HG03342 (cell line): ENCODE data around the gene JAG2.

Experiments
- ATAC-seq: cut with Tn5 transposase; IDR thresholded peaks from one replicate; pipeline ENCODE4 v1.9.1; 2021; ENCODE audit warnings: mild to moderate bottlenecking, moderate library complexity; ENCODE audit not compliant: unreplicated experiment

JAG2 gene

DNA sequence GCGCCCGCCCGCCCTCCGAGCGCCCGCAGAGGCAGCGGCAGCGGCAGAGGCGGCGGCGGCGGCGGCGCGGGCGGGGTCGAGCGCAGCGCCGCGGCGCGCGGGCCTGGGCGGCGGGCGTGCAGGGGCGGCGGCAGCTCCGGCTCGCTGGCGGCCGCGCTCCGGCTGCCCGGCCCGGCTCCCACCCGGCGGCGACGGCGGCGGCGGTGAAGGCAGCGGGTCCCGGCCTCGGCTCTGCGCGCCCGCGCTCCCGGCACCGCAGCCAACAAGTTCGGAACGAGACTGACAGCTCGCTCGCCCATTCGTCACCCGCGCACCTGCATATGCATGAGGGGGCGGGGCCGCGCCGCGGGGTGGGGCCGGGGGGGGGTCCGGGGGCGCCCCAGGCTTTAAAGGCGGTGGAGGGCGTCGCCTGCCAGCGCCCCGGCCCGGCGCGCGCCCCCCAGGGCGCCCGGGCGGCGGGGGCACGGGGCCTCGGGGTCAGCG lies at the start of gene JAG2:
JAG2 (minus strand) TSS at position 281 of the 483 bp plus-strand sequence. CDS start 356 bp downstream, outside the sequence.
- ATAC-seq = no peak

DNA sequence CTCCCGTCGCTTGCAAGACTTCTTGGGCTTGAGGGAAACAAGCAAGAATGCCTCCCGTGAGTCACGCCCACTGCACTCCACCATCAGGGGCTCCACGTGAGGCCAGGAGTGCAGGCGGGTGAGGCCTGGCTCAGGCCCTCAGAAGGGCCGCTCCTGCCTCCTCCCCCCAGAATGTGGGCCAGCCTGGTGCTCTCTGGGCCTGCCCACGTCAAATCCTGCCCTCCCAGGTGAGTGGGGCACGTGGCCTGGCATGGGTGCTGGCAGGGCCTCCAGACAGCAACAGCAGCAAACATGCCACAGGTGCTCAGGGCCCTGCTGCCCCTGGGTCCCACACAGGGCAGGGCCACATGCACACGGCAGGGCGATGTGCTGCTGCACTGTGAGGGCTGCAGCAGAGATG lies 49.2 kb upstream of the JAG2 start:
- ATAC-seq = no peak

DNA sequence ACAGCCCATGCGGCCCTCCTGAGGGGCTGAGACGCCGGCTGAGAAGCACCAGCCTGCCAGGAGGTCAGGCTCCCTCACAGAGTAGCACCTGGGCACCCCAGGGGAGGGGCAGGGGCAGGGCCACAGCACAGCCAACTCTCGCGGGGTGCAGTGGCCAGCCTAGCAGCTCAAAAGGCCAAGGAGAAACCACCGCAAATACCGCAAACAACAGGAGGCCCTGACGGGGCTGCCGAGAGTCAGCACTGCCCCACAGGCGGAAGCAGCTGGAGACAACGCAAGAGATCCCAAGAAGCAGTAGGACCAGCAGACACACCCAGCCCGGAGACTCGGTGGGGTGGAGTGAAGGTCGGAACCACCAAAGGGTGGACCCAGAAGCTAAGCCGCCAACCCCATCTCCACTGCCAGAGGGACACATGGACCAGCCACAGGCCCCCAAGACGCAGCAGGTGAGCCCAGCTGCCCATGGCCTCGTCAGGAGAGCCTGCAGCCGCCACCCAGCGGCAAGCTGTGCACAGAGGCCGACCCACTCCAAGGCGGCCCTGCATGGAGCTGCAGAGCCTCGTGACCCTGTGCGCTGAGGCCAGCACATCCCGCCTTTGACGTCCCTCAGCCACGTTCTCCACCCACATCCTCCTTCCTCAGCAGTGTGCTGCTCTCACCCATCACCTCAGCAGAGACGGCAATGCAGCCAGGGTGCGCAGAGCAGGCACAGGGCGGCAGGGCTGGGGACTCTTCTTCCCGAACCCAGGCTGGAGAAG lies 48.1 kb upstream of the JAG2 start:
- ATAC-seq = no peak

GRCh38 chr14:105215602-105216001 lies 47.0 kb upstream of the JAG2 start:
- ATAC-seq = no peak

DNA sequence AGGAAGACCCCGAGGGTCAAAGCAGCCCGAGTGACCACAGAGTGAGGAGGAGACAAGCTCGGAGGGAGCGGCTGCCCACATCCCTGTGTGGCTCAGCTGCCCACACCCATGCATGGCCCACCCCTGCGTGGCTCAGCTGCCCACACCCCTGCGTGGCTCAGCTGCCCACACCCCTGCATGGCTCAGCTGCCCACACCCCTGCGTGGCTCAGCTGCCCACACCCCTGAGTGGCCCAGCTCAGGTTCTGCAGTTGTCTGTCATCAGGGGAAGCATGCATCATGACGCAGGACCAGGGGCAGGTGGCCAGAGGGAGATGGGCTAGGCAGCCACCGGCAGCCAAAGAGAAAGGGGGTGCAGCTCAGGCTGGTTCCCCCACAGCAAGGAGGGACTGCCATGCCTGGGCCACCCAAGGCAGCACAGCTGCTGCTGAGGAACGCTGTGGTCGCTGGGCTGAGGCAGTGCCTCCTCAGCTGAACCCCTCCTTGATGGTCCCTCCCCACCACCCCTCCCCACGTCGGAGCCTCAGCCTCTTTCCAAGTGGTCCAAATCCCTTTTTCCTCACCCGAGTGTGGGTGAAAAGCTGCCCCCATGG lies 45.8 kb upstream of the JAG2 start:
- ATAC-seq = no peak

GRCh38 chr14:105213361-105213760 lies 44.8 kb upstream of the JAG2 start:
- no peak for ATAC-seq

- no peak for ATAC-seq
Measured at GRCh38 chr14:105212541-105213300, 44.1 kb upstream of the JAG2 start.

DNA sequence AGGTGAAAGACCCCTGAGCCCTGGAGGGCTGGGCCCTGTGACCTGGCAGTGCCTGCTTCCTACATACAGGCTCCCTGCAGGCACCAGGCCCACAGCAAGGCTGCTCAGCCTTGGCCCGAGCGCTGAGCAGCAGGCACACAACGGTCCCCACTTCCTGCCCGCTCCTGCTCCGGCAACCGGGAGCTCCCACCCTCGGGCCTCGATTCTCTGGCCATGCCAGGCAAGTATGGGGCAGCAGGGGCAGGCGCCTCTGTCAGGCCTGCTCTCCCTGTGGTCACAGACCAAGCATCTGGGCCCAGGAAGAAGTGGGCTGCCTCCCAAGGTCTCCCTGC lies 43.1 kb upstream of the JAG2 start:
- ATAC-seq = no peak

GRCh38 chr14:105211086-105211757 lies 42.6 kb upstream of the JAG2 start:
- ATAC-seq = no peak

- no peak for ATAC-seq
Measured at GRCh38 chr14:105210266-105211025, 41.9 kb upstream of the JAG2 start.

- no peak for ATAC-seq
Measured at GRCh38 chr14:105209646-105210045, 41.1 kb upstream of the JAG2 start.

GRCh38 chr14:105209091-105209490 lies 40.5 kb upstream of the JAG2 start:
- no peak for ATAC-seq

- no peak for ATAC-seq
Measured at GRCh38 chr14:105208738-105209075, 40.1 kb upstream of the JAG2 start.

DNA sequence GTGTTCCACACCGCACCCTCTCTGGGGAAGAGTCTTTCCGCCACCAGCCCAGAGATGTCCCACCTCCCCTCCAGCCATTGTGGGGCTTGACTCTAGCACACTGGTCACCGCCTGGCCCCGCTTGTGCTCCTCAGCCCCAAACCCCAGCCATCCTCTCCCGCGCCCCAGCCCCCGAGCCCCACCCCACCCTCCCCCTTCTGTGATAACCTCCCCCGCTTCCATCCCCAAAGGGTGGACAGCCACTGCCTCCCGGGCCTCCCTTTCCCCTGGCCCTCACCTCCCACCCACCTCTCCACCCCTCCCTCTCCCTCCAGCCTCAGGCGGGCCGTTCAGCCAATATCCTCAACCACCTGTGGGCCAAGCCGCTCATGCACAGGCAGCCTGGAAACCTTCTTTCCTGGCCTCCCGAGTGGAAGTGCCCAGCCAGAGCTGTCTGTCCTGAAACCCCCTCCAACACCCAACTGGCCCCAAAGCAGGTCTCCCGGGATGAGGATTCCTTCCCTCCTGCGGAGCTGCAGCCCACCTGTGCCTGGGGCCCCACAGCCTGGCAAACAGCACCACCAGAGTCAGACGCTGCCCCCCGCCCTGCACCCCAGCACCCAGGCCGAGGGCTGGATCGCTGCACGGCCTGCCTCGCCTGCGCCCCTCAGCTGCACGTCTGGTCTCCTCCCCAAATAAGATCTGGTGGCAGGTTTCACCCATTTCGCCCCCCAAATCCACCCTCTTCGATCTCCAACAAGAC lies 39.6 kb upstream of the JAG2 start:
- no peak for ATAC-seq

DNA sequence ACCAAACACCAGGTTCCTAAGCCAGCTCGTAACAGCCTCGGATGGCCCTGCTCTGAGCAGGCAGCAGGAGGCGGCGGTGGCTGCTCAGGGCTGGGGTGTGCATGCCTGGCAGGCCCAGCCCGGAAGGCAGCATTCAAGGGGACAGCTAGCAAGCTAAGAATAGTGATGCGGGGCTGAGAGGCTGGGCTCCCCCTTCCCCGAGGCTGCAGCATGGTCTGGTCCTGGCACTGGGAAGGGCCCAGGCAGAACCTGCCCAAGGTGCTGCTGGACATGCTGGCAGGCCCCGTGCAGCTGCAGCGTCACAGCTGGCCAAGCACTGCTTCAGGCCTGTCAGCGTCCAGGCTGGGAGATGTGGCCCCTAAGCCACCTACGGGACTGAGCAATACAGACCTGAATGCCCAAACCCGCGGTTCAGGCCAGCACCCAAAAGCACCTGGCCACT lies 38.9 kb upstream of the JAG2 start:
- no peak for ATAC-seq

DNA sequence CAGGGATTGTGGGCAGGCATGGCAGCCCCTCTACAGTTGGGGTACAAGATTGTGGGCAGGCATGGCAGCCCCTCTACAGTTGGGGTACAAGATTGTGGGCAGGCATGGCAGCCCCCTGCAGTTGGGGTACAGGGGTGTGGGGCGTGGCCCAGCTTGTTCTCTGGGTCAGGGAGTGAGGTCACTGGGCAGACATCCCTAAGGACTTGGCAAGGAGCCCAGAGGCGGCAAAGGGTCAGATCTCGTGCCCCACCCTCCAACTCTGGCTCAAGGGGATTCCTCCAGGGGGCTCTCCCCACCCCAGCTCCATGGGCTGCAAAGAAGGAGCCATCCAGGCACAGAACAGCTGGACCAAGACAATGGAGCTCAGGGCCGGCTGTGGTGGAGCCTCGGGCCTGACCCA lies 38.3 kb upstream of the JAG2 start:
- ATAC-seq = no peak

- ATAC-seq = no peak
Measured at GRCh38 chr14:105205673-105206208, 37.2 kb upstream of the JAG2 start.

DNA sequence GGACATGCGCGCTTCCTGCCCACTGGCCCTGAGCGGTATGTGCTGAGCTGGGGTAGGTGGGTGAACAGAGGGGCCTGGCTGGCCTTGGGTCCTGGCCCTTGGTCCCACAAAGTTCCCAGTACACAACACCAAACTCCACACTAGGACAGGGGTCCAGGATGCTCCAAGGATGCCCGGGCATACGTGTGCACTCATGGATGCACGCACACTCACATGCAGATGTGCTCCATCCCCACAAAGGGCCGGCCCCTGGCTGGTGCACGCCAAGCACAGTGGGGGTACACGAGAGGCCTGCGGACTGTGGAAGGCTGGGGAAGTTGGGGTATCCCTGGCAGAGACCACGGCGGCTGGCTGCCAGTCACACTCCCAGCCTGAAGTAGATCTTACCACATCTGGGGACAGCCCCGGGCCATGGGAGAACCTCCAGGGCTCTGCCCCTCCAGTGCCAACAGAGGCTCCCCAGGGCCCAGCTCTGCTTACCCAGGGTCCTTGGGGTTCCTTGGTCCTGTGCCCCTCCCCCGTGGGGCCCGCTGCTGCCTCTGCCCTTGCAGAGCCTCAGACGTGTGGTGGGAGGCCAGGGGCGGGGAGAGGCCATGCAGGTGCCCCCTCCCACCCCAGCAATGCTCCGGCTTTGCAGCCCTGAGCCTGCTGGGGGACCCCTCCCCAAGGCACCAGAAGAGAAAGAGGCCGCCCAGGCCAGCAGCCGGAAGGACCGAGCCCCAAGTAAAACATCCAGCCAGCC lies 36.5 kb upstream of the JAG2 start:
- no peak for ATAC-seq
